Epithelial cell of prostate (primary cell): ENCODE results near the gene CEACAM19.
"Not testable (repeated sequence)": the region's sequence is repeated elsewhere in the genome, so short reads cannot be mapped to it uniquely, and the experiment has no call there.

Experiments used
- DNase-seq: peaks from one replicate; pipeline ENCODE4 v3.0.0-alpha.2; 2011; ENCODE audit warnings: low read depth, low spot score
- H3K27ac ChIP-seq: fragments of 450-650 bp; 2 replicates; pipeline ENCODE4 v1.5.1; 2017; ENCODE audit warnings: mild to moderate bottlenecking

Gene CEACAM19

GRCh38 chr19:44718441-44719261 is 47.4 kb downstream of the CEACAM19 start:
- no peak for DNase-seq

GRCh38 chr19:44719262-44719701 is 48.0 kb downstream of the CEACAM19 start:
- no peak for DNase-seq
- H3K27ac ChIP-seq = no peak overlapping the region

More at GRCh38 chr19:44718441-44719261, 47.4 kb downstream of the CEACAM19 start:
- H3K27ac ChIP-seq = no peak overlapping the region

GRCh38 chr19:44720396-44720795 is 49.1 kb downstream of the CEACAM19 start:
- not testable (repeated sequence) for DNase-seq, H3K27ac ChIP-seq

- H3K27ac ChIP-seq = no peak overlapping the region
- no peak for DNase-seq
Measured at GRCh38 chr19:44720945-44721344, 49.7 kb downstream of the CEACAM19 start.

- not testable (repeated sequence) for H3K27ac ChIP-seq, DNase-seq
Measured at GRCh38 chr19:44721369-44721768, 50.1 kb downstream of the CEACAM19 start.

- DNase-seq = no peak
Measured at GRCh38 chr19:44722131-44723121, 51.1 kb downstream of the CEACAM19 start.

GRCh38 chr19:44723299-44723951 is 52.1 kb downstream of the CEACAM19 start:
- H3K27ac ChIP-seq = no peak overlapping the region
- no peak for DNase-seq

More at GRCh38 chr19:44722131-44723121, 51.1 kb downstream of the CEACAM19 start:
- no peak overlapping the region for H3K27ac ChIP-seq

- DNase-seq = no peak
- peak overlapping the region; percentile 52 for H3K27ac ChIP-seq
Measured at GRCh38 chr19:44723952-44724319, 52.7 kb downstream of the CEACAM19 start.

- H3K27ac ChIP-seq = no peak overlapping the region
- no peak for DNase-seq
Measured at GRCh38 chr19:44725251-44725650, 54.0 kb downstream of the CEACAM19 start.

GRCh38 chr19:44725684-44726083 is 54.4 kb downstream of the CEACAM19 start:
- H3K27ac ChIP-seq = no peak overlapping the region
- DNase-seq = no peak

GRCh38 chr19:44726465-44726864 is 55.2 kb downstream of the CEACAM19 start:
- DNase-seq = no peak
- no peak overlapping the region for H3K27ac ChIP-seq

- H3K27ac ChIP-seq = no peak overlapping the region
- DNase-seq = no peak
Measured at GRCh38 chr19:44728178-44728577, 56.9 kb downstream of the CEACAM19 start.

- no peak overlapping the region for H3K27ac ChIP-seq
- DNase-seq = no peak
Measured at GRCh38 chr19:44729516-44730033, 58.3 kb downstream of the CEACAM19 start.

GRCh38 chr19:44731081-44731480 is 59.8 kb downstream of the CEACAM19 start:
- H3K27ac ChIP-seq = no peak overlapping the region
- no peak for DNase-seq

- no peak for DNase-seq
- no peak overlapping the region for H3K27ac ChIP-seq
Measured at GRCh38 chr19:44731622-44732021, 60.3 kb downstream of the CEACAM19 start.

GRCh38 chr19:44732235-44733014 is 61.1 kb downstream of the CEACAM19 start:
- H3K27ac ChIP-seq = no peak overlapping the region
- no peak for DNase-seq
